ENCODE data around the gene ZSCAN12. TPM values are rescaled to one million over a fixed set of nuclear protein-coding genes. Genes with fewer than 3 reads are reported as not detected.

Gene ZSCAN12
- total RNA-seq, 1 experiment from 2014 or later, result 7.8 TPM

DNA sequence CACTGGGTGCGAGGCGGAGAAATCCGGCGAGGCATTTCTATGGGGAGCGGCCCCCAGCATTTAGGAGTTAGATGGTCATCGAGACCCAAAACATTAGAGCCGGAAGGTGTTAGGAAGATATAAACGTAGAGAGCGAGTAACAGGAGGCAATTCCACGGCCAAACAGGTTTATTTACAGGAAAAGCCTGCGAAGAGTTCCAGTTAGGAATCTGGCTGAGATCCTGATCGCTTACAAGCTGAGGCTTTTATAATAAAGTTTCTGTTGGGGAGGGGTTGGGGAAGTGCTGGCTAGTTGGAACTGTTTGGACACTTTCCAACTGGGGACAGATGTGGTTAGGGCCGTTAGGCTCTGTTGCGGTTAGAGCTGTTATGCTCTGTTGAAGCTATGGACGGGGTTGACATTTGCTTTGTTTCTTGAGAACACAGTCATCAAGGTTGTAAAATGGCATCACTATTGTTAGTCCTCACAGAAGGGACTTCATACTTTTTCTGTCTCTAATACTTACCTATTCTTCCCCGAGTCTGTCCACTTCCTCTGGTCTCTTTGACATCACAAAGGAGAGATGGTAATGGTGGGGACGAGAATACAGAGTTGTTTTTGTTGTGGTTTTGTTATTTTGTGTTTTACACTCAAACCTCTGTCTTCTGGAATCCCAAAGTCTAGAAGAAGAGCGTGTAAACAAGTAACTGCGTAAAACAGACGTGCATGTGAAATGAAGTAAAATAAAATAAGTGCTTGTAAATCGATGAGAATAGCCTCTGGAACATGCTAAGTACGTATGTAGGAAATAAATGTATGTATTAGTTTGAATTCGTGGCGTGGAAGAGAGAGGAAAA is 63.0 kb downstream of the ZSCAN12 start:
- ATAC-seq (no peak), DNase-seq (ENCODE audit: low spot score) (no peak)
- H3K36me3 Mint-ChIP-seq, result no peaks in the 10 kb centered on the region
- ChIA-PET CTCF (interaction anchor here (1.5 to 3.4 kb wide), 3 partner anchors 19 to 232 kb away, joined by 4 to 35 read pairs (median 7); no protein-coding TSS in a partner anchor), POLR2A (interaction anchor here (1.4 to 2.9 kb wide), 11 partner anchors 10 to 529 kb away, joined by 4 to 35 read pairs (median 12); partner anchors contain the start of genes ZKSCAN3, ZKSCAN8 and ZSCAN26)
- H3K27ac Mint-ChIP-seq, result no peak overlapping the region
- H3K9me3 Mint-ChIP-seq, result peaks cover 10% of the 10 kb centered on the region
- H3K27me3 Mint-ChIP-seq (ENCODE audit: low read depth), result peaks cover 18% of the 10 kb centered on the region
- no peak overlapping the region for H3K4me3 Mint-ChIP-seq
- TF ChIP-seq ATF6 (CRISPR knock-in tag; IDR thresholded peaks at IDR 0.05) (no peak), ESRRA (CRISPR knock-in tag; IDR thresholded peaks at IDR 0.05; ENCODE audit: borderline replicate concordance) (no peak), NFATC4 (CRISPR knock-in tag; IDR thresholded peaks at IDR 0.05) (0 out of 2 replicates have a peak, but pooled peaks have one; percentile 71), TCF7 (CRISPR knock-in tag; IDR thresholded peaks at IDR 0.05; ENCODE audit: low read depth) (no peak), ZNF671 (CRISPR knock-in tag; IDR thresholded peaks at IDR 0.05) (0 out of 2 replicates have a peak, but pooled peaks have one; percentile 44)
- TF ChIP-seq, protein P1, sequence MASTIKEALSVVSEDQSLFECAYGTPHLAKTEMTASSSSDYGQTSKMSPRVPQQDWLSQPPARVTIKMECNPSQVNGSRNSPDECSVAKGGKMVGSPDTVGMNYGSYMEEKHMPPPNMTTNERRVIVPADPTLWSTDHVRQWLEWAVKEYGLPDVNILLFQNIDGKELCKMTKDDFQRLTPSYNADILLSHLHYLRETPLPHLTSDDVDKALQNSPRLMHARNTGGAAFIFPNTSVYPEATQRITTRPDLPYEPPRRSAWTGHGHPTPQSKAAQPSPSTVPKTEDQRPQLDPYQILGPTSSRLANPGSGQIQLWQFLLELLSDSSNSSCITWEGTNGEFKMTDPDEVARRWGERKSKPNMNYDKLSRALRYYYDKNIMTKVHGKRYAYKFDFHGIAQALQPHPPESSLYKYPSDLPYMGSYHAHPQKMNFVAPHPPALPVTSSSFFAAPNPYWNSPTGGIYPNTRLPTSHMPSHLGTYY (CRISPR knock-in tag; IDR thresholded peaks at IDR 0.05), result no peak
- TF ChIP-seq, protein P2, sequence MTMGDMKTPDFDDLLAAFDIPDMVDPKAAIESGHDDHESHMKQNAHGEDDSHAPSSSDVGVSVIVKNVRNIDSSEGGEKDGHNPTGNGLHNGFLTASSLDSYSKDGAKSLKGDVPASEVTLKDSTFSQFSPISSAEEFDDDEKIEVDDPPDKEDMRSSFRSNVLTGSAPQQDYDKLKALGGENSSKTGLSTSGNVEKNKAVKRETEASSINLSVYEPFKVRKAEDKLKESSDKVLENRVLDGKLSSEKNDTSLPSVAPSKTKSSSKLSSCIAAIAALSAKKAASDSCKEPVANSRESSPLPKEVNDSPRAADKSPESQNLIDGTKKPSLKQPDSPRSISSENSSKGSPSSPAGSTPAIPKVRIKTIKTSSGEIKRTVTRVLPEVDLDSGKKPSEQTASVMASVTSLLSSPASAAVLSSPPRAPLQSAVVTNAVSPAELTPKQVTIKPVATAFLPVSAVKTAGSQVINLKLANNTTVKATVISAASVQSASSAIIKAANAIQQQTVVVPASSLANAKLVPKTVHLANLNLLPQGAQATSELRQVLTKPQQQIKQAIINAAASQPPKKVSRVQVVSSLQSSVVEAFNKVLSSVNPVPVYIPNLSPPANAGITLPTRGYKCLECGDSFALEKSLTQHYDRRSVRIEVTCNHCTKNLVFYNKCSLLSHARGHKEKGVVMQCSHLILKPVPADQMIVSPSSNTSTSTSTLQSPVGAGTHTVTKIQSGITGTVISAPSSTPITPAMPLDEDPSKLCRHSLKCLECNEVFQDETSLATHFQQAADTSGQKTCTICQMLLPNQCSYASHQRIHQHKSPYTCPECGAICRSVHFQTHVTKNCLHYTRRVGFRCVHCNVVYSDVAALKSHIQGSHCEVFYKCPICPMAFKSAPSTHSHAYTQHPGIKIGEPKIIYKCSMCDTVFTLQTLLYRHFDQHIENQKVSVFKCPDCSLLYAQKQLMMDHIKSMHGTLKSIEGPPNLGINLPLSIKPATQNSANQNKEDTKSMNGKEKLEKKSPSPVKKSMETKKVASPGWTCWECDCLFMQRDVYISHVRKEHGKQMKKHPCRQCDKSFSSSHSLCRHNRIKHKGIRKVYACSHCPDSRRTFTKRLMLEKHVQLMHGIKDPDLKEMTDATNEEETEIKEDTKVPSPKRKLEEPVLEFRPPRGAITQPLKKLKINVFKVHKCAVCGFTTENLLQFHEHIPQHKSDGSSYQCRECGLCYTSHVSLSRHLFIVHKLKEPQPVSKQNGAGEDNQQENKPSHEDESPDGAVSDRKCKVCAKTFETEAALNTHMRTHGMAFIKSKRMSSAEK (CRISPR knock-in tag; IDR thresholded peaks at IDR 0.05; ENCODE audit: borderline replicate concordance), result 0 out of 2 replicates have a peak, but pooled peaks have one; percentile 27
- TF ChIP-seq, protein P3, sequence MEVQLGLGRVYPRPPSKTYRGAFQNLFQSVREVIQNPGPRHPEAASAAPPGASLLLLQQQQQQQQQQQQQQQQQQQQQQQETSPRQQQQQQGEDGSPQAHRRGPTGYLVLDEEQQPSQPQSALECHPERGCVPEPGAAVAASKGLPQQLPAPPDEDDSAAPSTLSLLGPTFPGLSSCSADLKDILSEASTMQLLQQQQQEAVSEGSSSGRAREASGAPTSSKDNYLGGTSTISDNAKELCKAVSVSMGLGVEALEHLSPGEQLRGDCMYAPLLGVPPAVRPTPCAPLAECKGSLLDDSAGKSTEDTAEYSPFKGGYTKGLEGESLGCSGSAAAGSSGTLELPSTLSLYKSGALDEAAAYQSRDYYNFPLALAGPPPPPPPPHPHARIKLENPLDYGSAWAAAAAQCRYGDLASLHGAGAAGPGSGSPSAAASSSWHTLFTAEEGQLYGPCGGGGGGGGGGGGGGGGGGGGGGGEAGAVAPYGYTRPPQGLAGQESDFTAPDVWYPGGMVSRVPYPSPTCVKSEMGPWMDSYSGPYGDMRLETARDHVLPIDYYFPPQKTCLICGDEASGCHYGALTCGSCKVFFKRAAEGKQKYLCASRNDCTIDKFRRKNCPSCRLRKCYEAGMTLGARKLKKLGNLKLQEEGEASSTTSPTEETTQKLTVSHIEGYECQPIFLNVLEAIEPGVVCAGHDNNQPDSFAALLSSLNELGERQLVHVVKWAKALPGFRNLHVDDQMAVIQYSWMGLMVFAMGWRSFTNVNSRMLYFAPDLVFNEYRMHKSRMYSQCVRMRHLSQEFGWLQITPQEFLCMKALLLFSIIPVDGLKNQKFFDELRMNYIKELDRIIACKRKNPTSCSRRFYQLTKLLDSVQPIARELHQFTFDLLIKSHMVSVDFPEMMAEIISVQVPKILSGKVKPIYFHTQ (CRISPR knock-in tag; IDR thresholded peaks at IDR 0.05), result 0 out of 2 replicates have a peak, but pooled peaks have one; percentile 54
- TF ChIP-seq, protein P4, sequence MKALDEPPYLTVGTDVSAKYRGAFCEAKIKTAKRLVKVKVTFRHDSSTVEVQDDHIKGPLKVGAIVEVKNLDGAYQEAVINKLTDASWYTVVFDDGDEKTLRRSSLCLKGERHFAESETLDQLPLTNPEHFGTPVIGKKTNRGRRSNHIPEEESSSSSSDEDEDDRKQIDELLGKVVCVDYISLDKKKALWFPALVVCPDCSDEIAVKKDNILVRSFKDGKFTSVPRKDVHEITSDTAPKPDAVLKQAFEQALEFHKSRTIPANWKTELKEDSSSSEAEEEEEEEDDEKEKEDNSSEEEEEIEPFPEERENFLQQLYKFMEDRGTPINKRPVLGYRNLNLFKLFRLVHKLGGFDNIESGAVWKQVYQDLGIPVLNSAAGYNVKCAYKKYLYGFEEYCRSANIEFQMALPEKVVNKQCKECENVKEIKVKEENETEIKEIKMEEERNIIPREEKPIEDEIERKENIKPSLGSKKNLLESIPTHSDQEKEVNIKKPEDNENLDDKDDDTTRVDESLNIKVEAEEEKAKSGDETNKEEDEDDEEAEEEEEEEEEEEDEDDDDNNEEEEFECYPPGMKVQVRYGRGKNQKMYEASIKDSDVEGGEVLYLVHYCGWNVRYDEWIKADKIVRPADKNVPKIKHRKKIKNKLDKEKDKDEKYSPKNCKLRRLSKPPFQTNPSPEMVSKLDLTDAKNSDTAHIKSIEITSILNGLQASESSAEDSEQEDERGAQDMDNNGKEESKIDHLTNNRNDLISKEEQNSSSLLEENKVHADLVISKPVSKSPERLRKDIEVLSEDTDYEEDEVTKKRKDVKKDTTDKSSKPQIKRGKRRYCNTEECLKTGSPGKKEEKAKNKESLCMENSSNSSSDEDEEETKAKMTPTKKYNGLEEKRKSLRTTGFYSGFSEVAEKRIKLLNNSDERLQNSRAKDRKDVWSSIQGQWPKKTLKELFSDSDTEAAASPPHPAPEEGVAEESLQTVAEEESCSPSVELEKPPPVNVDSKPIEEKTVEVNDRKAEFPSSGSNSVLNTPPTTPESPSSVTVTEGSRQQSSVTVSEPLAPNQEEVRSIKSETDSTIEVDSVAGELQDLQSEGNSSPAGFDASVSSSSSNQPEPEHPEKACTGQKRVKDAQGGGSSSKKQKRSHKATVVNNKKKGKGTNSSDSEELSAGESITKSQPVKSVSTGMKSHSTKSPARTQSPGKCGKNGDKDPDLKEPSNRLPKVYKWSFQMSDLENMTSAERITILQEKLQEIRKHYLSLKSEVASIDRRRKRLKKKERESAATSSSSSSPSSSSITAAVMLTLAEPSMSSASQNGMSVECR (CRISPR knock-in tag; IDR thresholded peaks at IDR 0.05; ENCODE audit: borderline replicate concordance), result no peak
- TF ChIP-seq, protein P5, sequence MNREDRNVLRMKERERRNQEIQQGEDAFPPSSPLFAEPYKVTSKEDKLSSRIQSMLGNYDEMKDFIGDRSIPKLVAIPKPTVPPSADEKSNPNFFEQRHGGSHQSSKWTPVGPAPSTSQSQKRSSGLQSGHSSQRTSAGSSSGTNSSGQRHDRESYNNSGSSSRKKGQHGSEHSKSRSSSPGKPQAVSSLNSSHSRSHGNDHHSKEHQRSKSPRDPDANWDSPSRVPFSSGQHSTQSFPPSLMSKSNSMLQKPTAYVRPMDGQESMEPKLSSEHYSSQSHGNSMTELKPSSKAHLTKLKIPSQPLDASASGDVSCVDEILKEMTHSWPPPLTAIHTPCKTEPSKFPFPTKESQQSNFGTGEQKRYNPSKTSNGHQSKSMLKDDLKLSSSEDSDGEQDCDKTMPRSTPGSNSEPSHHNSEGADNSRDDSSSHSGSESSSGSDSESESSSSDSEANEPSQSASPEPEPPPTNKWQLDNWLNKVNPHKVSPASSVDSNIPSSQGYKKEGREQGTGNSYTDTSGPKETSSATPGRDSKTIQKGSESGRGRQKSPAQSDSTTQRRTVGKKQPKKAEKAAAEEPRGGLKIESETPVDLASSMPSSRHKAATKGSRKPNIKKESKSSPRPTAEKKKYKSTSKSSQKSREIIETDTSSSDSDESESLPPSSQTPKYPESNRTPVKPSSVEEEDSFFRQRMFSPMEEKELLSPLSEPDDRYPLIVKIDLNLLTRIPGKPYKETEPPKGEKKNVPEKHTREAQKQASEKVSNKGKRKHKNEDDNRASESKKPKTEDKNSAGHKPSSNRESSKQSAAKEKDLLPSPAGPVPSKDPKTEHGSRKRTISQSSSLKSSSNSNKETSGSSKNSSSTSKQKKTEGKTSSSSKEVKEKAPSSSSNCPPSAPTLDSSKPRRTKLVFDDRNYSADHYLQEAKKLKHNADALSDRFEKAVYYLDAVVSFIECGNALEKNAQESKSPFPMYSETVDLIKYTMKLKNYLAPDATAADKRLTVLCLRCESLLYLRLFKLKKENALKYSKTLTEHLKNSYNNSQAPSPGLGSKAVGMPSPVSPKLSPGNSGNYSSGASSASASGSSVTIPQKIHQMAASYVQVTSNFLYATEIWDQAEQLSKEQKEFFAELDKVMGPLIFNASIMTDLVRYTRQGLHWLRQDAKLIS (CRISPR knock-in tag; IDR thresholded peaks at IDR 0.05; ENCODE audit: borderline replicate concordance), result no peak
- TF ChIP-seq, protein P6, sequence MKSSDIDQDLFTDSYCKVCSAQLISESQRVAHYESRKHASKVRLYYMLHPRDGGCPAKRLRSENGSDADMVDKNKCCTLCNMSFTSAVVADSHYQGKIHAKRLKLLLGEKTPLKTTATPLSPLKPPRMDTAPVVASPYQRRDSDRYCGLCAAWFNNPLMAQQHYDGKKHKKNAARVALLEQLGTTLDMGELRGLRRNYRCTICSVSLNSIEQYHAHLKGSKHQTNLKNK (CRISPR knock-in tag; IDR thresholded peaks at IDR 0.05), result no peak
- H3K4me1 Mint-ChIP-seq, result peaks cover 9% of the 10 kb centered on the region
